Loucy (cell line): ENCODE results near the gene C1orf35.

Experiments
- CTCF ChIP-seq: fragments of 200-600 bp; sonication (generic); conservative IDR thresholded peaks from 2 replicates; pipeline ENCODE4 v1.5.1; 2014; ENCODE audit warnings: mild to moderate bottlenecking, antibody characterized with exemption, low read length
- EZH2phosphoT487 ChIP-seq: fragments of 200-600 bp; IDR thresholded peaks from 2 replicates; pipeline ENCODE4 v1.6.1; 2018; ENCODE audit warnings: antibody characterized with exemption, mild to moderate bottlenecking, moderate library complexity, borderline replicate concordance

- no peak for TF ChIP-seq CTCF
- no peak for TF ChIP-seq EZH2phosphoT487
Observed at GRCh38 chr1:228150120-228150460, 47.0 kb upstream of the C1orf35 start.
